ENCODE data around the gene CTU1. TPM values are rescaled to one million over a fixed set of nuclear protein-coding genes. Genes with fewer than 3 reads are reported as not detected.

Gene CTU1
- total RNA-seq, 1 experiment from 2014 or later, result 9.3 TPM

- DNase-seq (ENCODE audit: low read depth, low spot score) (no peak), ATAC-seq (peak; percentile 50)
- intact Hi-C loops (cut with micrococcal nuclease; ENCODE audit: unreplicated experiment) (no loop called here), in situ Hi-C loops (cut with HindIII; ENCODE audit: low pct_unique_long_range_greater_than_20kb, low sequenced_read_pairs) (no loop called here)
- no TSS peak for BruUV-seq (replicated peaks)
- H3K27me3 ChIP-seq (ENCODE audit: control insufficient read depth, insufficient read depth, low read length), result no peaks in the 10 kb centered on the region; the same call in 1 of the 2 replicates
- H3K4me3 ChIP-seq (ENCODE audit: low read depth in 2 of 2, low read length in 2 of 2), result peak overlapping the region; percentile 76 to 79
- H3K27ac ChIP-seq (ENCODE audit: low read length), result peak overlapping the region; percentile 78
- ChIA-PET POLR2A (no interaction called here), CTCF (interaction anchor here (1.0 kb wide), 1 partner anchor 48 kb away, joined by 4 read pairs; no protein-coding TSS in a partner anchor)
- H3K4me1 ChIP-seq (ENCODE audit: control insufficient read depth, insufficient read depth, low read length), result 0 out of 2 replicates have a peak, but pooled peaks cover 3% of the 10 kb centered on the region
- H3K9me3 ChIP-seq (ENCODE audit: control insufficient read depth, insufficient read depth, low read depth, low read length), result no peaks in the 10 kb centered on the region
- TF ChIP-seq, protein P1, sequence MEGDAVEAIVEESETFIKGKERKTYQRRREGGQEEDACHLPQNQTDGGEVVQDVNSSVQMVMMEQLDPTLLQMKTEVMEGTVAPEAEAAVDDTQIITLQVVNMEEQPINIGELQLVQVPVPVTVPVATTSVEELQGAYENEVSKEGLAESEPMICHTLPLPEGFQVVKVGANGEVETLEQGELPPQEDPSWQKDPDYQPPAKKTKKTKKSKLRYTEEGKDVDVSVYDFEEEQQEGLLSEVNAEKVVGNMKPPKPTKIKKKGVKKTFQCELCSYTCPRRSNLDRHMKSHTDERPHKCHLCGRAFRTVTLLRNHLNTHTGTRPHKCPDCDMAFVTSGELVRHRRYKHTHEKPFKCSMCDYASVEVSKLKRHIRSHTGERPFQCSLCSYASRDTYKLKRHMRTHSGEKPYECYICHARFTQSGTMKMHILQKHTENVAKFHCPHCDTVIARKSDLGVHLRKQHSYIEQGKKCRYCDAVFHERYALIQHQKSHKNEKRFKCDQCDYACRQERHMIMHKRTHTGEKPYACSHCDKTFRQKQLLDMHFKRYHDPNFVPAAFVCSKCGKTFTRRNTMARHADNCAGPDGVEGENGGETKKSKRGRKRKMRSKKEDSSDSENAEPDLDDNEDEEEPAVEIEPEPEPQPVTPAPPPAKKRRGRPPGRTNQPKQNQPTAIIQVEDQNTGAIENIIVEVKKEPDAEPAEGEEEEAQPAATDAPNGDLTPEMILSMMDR (IDR thresholded peaks at IDR 0.05), result no peak
- TF ChIP-seq, protein P2, sequence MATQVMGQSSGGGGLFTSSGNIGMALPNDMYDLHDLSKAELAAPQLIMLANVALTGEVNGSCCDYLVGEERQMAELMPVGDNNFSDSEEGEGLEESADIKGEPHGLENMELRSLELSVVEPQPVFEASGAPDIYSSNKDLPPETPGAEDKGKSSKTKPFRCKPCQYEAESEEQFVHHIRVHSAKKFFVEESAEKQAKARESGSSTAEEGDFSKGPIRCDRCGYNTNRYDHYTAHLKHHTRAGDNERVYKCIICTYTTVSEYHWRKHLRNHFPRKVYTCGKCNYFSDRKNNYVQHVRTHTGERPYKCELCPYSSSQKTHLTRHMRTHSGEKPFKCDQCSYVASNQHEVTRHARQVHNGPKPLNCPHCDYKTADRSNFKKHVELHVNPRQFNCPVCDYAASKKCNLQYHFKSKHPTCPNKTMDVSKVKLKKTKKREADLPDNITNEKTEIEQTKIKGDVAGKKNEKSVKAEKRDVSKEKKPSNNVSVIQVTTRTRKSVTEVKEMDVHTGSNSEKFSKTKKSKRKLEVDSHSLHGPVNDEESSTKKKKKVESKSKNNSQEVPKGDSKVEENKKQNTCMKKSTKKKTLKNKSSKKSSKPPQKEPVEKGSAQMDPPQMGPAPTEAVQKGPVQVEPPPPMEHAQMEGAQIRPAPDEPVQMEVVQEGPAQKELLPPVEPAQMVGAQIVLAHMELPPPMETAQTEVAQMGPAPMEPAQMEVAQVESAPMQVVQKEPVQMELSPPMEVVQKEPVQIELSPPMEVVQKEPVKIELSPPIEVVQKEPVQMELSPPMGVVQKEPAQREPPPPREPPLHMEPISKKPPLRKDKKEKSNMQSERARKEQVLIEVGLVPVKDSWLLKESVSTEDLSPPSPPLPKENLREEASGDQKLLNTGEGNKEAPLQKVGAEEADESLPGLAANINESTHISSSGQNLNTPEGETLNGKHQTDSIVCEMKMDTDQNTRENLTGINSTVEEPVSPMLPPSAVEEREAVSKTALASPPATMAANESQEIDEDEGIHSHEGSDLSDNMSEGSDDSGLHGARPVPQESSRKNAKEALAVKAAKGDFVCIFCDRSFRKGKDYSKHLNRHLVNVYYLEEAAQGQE (IDR thresholded peaks at IDR 0.05; ENCODE audit: insufficient read depth in 1 of 2, low read depth in 2 of 2, low read length in 1 of 2), result no peak
- TF ChIP-seq POLR2AphosphoS5 (IDR thresholded peaks at IDR 0.05; ENCODE audit: low read depth, low read length) (no peak), SIN3A (IDR thresholded peaks at IDR 0.05; ENCODE audit: borderline replicate concordance, insufficient read depth, low read depth, low read length) (no peak), TCF7L2 (IDR thresholded peaks at IDR 0.05; ENCODE audit: low read depth, low read length) (no peak)
- H3K36me3 ChIP-seq (ENCODE audit: control insufficient read depth, insufficient read depth, low read length), result no peaks in the 10 kb centered on the region; the same call in 1 of the 2 replicates
Observed at GRCh38 chr19:51108805-51109146, 567 bp upstream of the CTU1 start.

- no TSS peak for BruUV-seq (replicated peaks)
- DNase-seq (ENCODE audit: low read depth, low spot score) (no peak), ATAC-seq (peak; percentile 7; the same call in 1 of the 2 replicates)
- ChIA-PET CTCF (no interaction called here), POLR2A (no interaction called here)
- Histone ChIP-seq H3K9me3 (ENCODE audit: control insufficient read depth, insufficient read depth, low read depth, low read length) (no peaks in the 10 kb centered on the region), H3K27me3 (ENCODE audit: control insufficient read depth, insufficient read depth, low read length) (no peaks in the 10 kb centered on the region; the same call in 1 of the 2 replicates), H3K36me3 (ENCODE audit: control insufficient read depth, insufficient read depth, low read length) (no peaks in the 10 kb centered on the region; the same call in 1 of the 2 replicates), H3K4me1 (ENCODE audit: control insufficient read depth, insufficient read depth, low read length) (0 out of 2 replicates have a peak, but pooled peaks cover 3% of the 10 kb centered on the region), H3K4me3 (ENCODE audit: low read depth in 2 of 2, low read length in 2 of 2) (peak overlapping the region; percentile 76 to 79), H3K27ac (ENCODE audit: low read length) (peak overlapping the region; percentile 73)
- no peak for TF ChIP-seq TCF7L2 (IDR thresholded peaks at IDR 0.05; ENCODE audit: low read depth, low read length)
- TF ChIP-seq, protein P2 (IDR thresholded peaks at IDR 0.05; ENCODE audit: insufficient read depth in 1 of 2, low read depth in 2 of 2, low read length in 1 of 2), result no peak
- TF ChIP-seq, protein P1 (IDR thresholded peaks at IDR 0.05), result no peak
- no peak for TF ChIP-seq SIN3A (IDR thresholded peaks at IDR 0.05; ENCODE audit: borderline replicate concordance, insufficient read depth, low read depth, low read length)
- TF ChIP-seq POLR2AphosphoS5 (IDR thresholded peaks at IDR 0.05; ENCODE audit: low read depth, low read length), result no peak
- intact Hi-C loops (cut with micrococcal nuclease; ENCODE audit: unreplicated experiment), result no loop called here
- in situ Hi-C loops (cut with HindIII; ENCODE audit: low pct_unique_long_range_greater_than_20kb, low sequenced_read_pairs), result no loop called here
Observed at GRCh38 chr19:51107406-51108065, 673 bp downstream of the CTU1 start.

Measured in Panc1 (cell line).